Measurements from ENCODE around the gene RUFY1. TPM values are rescaled to one million over a fixed set of nuclear protein-coding genes. Genes with fewer than 3 reads are reported as not detected.

The RUFY1 gene
- total RNA-seq, 1 donor, result 53.0 TPM

- no peak for TF ChIP-seq CTCF (IDR thresholded peaks at IDR 0.05; ENCODE audit: insufficient read depth, low read length)
- DNase-seq (ENCODE audit: low read depth), result no peak
- no peak overlapping the region for H3K4me3 ChIP-seq (ENCODE audit: low read depth, low read length)
Observed at GRCh38 chr5:179599100-179599499, 48.7 kb downstream of the RUFY1 start.

GRCh38 chr5:179599566-179599965 lies 49.2 kb downstream of the RUFY1 start:
- TF ChIP-seq CTCF (IDR thresholded peaks at IDR 0.05; ENCODE audit: insufficient read depth, low read length), result no peak
- DNase-seq (ENCODE audit: low read depth), result no peak
- no peak overlapping the region for H3K4me3 ChIP-seq (ENCODE audit: low read depth, low read length)

GRCh38 chr5:179599973-179600372 lies 49.6 kb downstream of the RUFY1 start:
- no peak for TF ChIP-seq CTCF (IDR thresholded peaks at IDR 0.05; ENCODE audit: insufficient read depth, low read length)
- no peak for DNase-seq (ENCODE audit: low read depth)
- no peak overlapping the region for H3K4me3 ChIP-seq (ENCODE audit: low read depth, low read length)

GRCh38 chr5:179601871-179602625 lies 51.7 kb downstream of the RUFY1 start:
- DNase-seq (ENCODE audit: low read depth), result no peak
- H3K4me3 ChIP-seq (ENCODE audit: low read depth, low read length), result no peak overlapping the region

GRCh38 chr5:179603308-179603707 lies 53.0 kb downstream of the RUFY1 start:
- DNase-seq (ENCODE audit: low read depth), result no peak
- no peak overlapping the region for H3K4me3 ChIP-seq (ENCODE audit: low read depth, low read length)
- no peak for TF ChIP-seq CTCF (IDR thresholded peaks at IDR 0.05; ENCODE audit: insufficient read depth, low read length)

More at GRCh38 chr5:179601871-179602625, 51.7 kb downstream of the RUFY1 start:
- no peak for TF ChIP-seq CTCF (IDR thresholded peaks at IDR 0.05; ENCODE audit: insufficient read depth, low read length)

- no peak for TF ChIP-seq CTCF (IDR thresholded peaks at IDR 0.05; ENCODE audit: insufficient read depth, low read length)
- DNase-seq (ENCODE audit: low read depth), result peak; percentile 58
- no peak overlapping the region for H3K4me3 ChIP-seq (ENCODE audit: low read depth, low read length)
Observed at GRCh38 chr5:179605026-179605833, 54.9 kb downstream of the RUFY1 start.
